Measurements from ENCODE around the gene APCS.

The APCS gene

GRCh38 chr1:159587461-159587951 lies at the start of gene APCS:
Gene APCS (plus strand): TSS chr1:159587826. CDS start chr1:159587922, 96 bp downstream.
- no peak for DNase-seq

- DNase-seq, result no peak
These were observed 39.5 kb upstream of the APCS start for GRCh38 chr1:159548126-159548525.

GRCh38 chr1:159554261-159554660 lies 33.4 kb upstream of the APCS start:
- DNase-seq, result peak; percentile 39

- no peak for DNase-seq
These were observed 32.9 kb upstream of the APCS start for GRCh38 chr1:159554696-159555095.

GRCh38 chr1:159556931-159557369 lies 30.7 kb upstream of the APCS start:
- DNase-seq, result no peak

- no peak for DNase-seq
These were observed 27.0 kb upstream of the APCS start for GRCh38 chr1:159560599-159560998.

GRCh38 chr1:159561497-159561896 lies 26.1 kb upstream of the APCS start:
- no peak for DNase-seq

- DNase-seq, result no peak
These were observed 24.9 kb upstream of the APCS start for GRCh38 chr1:159562680-159563079.

- no peak for DNase-seq
These were observed 10.2 kb upstream of the APCS start for GRCh38 chr1:159577446-159577845.

- no peak for DNase-seq
These were observed 7.3 kb upstream of the APCS start for GRCh38 chr1:159580340-159580739.

- no peak for DNase-seq
These were observed 6.2 kb upstream of the APCS start for GRCh38 chr1:159581422-159581821.

GRCh38 chr1:159584536-159584935 lies 3.1 kb upstream of the APCS start:
- DNase-seq, result no peak

- DNase-seq, result no peak
These were observed 4.4 kb downstream of the APCS start for GRCh38 chr1:159591981-159592380.

- DNase-seq, result no peak
These were observed 7.2 kb downstream of the APCS start for GRCh38 chr1:159594625-159595405.

GRCh38 chr1:159598196-159598595 lies 10.6 kb downstream of the APCS start:
- DNase-seq, result no peak

GRCh38 chr1:159600894-159601293 lies 13.3 kb downstream of the APCS start:
- peak; percentile 47 for DNase-seq

GRCh38 chr1:159602501-159602999 lies 14.9 kb downstream of the APCS start:
- no peak for DNase-seq

- DNase-seq, result no peak
These were observed 24.7 kb downstream of the APCS start for GRCh38 chr1:159612211-159612885.

- no peak for DNase-seq
These were observed 45.3 kb downstream of the APCS start for GRCh38 chr1:159632922-159633321.
